Testis (tissue), 2 donors: ENCODE results near the gene SNX30.

Experiments
- CTCF ChIP-seq, 3 experiments: fragments of 450-650 bp in 2 of 3; fragments of 200-600 bp in 1 of 3; sonication (generic) in 1 of 3; IDR thresholded peaks; one replicate each; pipeline ENCODE4 v1.5.1; 2016 to 2019; ENCODE audit warnings: antibody characterized with exemption in 3 of 3, mild to moderate bottlenecking in 2 of 3, moderate library complexity in 1 of 3
- POLR2A ChIP-seq: fragments of 450-650 bp; IDR thresholded peaks from one replicate; pipeline ENCODE4 v1.6.1; 2017; ENCODE audit warnings: antibody characterized with exemption, mild to moderate bottlenecking, moderate library complexity

GRCh38 chr9:112849363-112849922 lies 98.9 kb downstream of the SNX30 start:
- no peak for TF ChIP-seq CTCF (IDR thresholded peaks at IDR 0.05)
- TF ChIP-seq POLR2A: no peak
